ENCODE measurements around the gene GMDS.

Gene GMDS

DNA sequence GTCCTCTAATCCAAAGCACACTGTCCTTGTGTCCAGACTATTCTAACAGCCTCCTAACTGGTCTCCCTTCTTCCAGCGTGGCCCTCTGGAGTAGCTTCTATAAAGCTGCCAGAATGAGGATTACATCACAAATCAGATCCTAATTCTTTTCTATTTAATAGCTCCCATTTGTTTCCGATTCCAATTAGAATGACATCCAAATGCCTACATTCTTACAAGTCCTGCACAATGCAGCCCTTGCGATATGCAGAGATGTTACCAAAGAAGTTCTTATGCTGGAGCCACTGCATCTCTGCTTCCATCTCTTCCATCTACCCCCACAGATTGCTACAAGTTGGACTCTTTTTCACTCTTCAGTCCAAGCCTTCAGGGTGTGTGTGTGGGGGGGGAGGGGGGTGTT is 40.0 kb downstream of the GMDS start:
- no peak for DNase-seq (ENCODE audit: low spot score)

DNA sequence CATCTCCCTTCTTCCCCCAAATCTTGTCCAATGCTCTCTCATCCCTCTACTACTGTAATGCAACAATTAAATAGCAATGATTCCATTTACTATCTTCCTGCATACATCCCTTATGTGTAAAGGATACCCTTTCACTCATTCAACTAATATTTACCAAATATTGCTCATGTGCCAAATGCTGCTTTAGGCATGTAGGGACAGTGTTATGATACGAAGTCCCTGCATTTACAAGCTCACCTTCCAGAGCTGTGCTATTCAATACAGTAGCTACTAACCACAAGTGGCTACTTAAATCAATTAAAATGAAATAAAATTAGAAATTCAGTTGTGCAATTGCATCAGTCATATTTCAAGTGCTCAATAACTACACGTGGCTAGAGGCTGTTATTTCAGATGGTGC is 41.1 kb downstream of the GMDS start:
- no peak for DNase-seq (ENCODE audit: low spot score)

DNA sequence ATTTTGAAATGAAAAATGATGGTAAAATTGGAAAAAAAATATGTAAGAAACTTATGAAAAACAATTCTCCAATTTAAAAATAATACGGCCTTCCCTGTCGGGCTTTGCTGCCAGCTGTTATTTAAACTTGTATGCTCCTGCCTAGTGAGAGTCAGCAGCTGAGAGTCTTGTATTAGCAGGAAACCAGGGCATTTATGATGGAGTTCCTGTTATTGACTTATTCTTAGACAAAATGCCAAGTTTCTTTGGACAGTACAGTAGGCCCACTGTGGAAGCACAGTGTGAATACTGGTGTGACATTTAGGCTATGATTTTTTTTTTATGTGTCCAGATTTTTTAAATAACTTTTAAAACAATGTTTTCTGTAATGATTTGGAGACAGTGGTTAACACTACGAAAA is 42.1 kb downstream of the GMDS start:
- DNase-seq (ENCODE audit: low spot score): no peak

GRCh38 chr6:2197984-2198383 is 47.4 kb downstream of the GMDS start:
- no peak for DNase-seq (ENCODE audit: low spot score)

DNA sequence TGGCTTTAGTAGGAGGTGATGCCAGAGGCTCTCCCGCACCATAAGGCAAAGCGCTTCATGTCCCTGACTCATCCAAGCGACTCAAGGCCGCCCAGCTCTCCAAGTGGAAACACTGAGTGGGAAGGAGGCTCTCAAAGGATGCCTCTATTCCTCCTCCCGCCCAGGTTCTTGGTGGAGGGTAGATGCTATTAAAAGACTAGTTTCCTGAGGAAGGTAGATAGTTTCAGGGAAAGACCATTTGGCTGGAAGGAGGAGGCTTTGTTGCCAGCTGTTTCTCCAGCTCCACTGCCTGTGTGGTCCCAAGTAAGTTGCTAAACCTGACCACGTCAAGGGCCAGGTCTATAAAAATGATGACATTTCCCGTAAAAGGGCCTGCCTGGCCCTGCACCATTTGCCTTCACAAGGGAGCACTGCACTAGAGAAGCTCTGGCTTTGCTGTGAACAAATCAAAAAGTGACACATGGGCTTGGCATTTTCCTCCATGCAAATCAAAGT is 48.2 kb downstream of the GMDS start:
- DNase-seq (ENCODE audit: low spot score): no peak

- peak; percentile 42 for DNase-seq (ENCODE audit: low spot score)
Observed at GRCh38 chr6:2196079-2196679, 49.2 kb downstream of the GMDS start.

DNA sequence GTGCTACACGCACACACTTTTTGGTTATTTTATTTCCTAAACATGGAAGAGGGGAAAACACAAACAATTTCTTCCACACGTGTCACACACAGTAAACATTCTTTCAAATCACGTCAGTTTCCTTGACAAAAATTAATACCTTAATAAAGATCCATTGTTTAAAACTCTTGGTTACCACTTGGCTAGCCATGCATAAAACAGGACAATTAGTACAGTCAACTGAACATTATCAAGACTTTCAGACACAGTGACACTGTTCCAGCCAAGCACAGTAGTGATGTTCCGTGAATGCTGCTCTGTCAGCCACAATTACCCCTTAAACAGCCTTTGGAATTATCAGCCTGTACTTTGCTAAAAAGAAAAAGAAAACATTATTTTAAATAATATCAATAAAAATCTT is 50.8 kb downstream of the GMDS start:
- DNase-seq (ENCODE audit: low spot score): no peak

DNA sequence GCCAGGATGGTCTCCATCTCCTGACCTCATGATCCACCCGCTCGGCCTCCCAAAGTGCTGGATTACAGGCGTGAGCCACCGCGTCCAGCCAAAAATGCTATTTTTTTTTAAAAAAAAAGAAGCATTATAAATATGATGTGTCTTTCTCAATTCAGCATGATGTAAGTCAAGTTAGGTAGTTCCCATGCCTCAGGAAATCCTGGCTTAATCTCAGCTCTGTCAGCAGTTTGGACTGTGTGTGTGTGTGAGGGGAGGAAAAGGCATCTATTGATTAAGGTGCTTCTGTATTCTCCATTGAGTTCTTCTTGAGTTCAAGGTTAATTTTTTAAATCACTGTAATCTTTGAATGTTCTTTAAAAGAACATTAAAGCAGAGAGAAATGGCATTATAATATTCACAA is 51.5 kb downstream of the GMDS start:
- DNase-seq (ENCODE audit: low spot score): no peak

GRCh38 chr6:2192976-2193375 is 52.4 kb downstream of the GMDS start:
- no peak for DNase-seq (ENCODE audit: low spot score)

DNA sequence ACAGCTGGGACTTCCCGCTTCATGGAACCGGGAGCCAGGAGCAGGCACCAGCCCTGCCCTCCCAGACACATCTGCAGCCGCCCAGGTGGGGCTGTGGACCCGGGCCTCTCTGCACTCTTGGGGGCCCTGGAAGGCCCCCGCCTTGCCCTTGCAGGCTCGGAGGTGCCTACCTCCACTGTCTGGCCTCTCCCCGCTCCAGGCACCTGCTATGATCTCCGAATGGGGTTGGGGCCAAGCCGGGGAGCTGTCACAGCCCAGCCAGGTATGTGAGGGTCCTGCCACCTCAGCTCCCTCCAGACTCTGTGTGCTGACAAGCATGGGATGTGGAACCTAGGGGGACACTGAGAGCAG is 54.0 kb downstream of the GMDS start:
- DNase-seq (ENCODE audit: low spot score): no peak

DNA sequence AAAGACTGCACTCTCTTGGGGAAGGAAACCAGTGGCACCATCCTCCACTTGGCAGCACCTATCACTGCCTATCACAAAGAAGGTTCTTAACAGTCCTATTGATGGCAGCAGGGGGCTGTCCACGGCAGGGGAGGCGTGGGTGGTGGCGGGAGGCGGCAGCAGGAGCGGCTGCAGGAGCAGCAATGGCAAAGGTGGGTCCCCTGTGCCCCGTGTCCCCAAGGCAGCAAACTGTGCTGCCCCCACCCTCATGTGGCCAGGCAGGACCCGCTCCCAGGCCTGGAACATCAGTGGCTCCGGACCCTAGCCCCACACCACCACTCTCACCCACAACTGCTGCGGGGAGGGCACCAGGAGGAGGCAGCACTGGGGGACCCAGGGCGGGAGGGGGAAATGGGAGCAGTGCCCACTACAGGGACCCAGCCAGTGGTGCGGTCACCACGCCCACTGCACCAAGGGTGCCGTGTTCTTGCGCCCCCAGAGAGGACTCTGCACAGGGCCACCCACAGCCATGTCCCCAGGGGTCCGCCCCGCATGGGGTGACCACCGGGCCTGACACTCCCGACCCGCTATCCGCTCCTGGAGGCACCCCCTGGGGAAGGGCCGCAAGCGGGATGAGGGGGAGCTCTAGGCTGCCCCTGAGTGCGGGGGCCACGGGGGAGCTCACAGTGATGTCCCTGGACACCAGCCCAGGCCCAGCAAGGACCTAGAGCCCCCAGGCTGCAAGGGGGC is 54.6 kb downstream of the GMDS start:
- DNase-seq (ENCODE audit: low spot score): no peak

DNA sequence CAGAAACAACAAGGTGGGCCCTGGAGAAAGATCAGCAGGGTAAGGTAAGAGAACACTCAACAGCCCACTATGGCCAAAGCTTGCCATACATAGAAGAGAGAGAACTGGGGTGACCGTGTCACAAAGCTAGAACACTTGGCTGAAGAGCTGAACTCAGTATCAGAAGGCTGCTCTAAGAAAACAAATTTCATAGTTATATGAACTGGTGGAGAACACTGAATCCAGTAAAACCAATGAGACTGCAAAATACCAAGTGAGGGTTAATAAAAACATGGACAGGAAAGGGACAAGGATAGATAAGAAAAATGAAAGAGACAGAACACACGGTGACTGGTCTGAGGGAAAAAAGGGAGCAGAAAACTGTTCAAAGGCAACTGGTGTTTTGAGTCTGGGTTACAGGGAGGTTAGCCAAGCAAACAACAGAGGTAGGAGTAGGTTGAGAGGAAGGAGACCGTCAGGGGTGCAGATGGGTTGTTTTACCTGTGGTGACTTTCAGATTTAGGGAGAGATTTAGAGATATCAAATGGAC is 56.5 kb downstream of the GMDS start:
- no peak for DNase-seq (ENCODE audit: low spot score)

DNA sequence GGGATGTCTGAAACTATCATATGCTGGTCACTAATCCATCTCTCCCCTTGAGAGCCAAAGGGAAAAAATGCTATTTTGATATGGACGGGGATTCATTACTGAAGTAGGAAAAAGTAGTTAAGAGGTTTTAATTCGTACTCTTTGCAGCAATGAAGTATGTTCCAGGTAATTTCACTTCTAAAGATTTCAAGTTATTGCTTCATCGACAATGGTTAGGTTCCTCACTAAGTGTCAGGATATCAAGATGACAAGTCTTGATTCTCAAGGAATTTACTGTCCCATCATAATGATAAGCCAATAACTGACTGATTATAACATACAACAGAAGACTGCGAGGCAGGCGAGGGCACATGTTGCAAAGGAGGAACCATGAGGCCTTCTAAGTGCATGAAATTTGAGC is 57.0 kb downstream of the GMDS start:
- no peak for DNase-seq (ENCODE audit: low spot score)

- DNase-seq (ENCODE audit: low spot score): no peak
Observed at GRCh38 chr6:2187826-2188225, 57.6 kb downstream of the GMDS start.

DNA sequence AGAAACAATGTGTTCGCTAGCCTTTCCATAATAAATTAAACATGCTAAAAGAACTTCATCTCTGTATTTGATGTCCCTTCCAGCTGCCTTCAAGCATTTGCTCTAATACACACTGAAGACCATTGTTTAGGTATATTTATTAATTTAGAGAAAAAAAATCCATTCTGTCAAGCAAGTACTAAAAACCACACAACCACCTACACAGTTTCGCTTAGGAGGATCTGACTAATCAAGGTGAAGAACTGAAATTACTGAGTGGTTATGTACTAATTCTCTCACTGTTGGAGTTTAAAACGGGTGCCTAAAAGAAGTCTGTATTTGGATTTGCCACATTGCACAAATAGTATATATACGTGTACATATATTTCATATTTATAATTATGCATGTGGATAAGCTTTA is 58.9 kb downstream of the GMDS start:
- no peak for DNase-seq (ENCODE audit: low spot score)

DNA sequence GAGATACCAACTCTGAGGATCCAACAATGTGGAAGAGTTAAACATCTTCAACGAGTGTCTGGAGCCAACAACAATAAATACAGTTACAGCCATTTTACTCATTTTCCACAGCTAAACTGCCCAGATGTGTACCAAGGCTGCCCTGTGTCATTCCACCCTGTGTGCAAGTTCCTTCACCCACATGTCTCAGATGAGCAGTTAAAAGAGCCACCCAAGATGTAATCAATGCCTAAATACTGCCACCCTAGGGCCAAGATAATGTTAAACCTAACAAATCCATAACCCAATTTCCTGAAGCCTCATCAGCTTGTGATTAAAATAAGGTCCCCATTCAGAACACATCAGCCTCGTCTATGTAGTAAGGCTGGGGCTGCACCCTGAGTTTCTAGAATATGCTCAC is 59.9 kb downstream of the GMDS start:
- no peak for DNase-seq (ENCODE audit: low spot score)

- no peak for DNase-seq (ENCODE audit: low spot score)
Observed at GRCh38 chr6:2184700-2185455, 60.5 kb downstream of the GMDS start.

GRCh38 chr6:2183752-2184151 is 61.7 kb downstream of the GMDS start:
- no peak for DNase-seq (ENCODE audit: low spot score)

GRCh38 chr6:2183246-2183645 is 62.2 kb downstream of the GMDS start:
- no peak for DNase-seq (ENCODE audit: low spot score)

GRCh38 chr6:2182251-2182650 is 63.2 kb downstream of the GMDS start:
- no peak for DNase-seq (ENCODE audit: low spot score)

DNA sequence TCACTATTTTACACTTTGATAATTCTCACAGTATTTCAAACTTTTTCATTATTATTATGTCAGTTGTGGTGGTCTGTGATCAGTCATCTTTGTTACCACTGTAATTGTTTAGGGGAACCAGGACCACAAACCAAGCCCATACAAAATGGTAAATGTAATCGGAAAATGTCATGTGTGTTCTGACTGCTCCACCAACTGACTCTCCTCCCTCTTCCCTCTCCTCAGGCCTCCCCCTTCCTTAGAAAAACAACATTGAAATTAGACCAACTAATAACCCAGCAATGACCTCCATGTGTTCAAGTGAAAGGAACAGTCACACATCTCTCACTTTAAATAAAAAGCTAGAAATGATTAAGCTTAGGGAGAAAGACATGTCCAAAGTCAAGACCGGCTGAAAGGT is 63.8 kb downstream of the GMDS start:
- DNase-seq (ENCODE audit: low spot score): no peak

DNA sequence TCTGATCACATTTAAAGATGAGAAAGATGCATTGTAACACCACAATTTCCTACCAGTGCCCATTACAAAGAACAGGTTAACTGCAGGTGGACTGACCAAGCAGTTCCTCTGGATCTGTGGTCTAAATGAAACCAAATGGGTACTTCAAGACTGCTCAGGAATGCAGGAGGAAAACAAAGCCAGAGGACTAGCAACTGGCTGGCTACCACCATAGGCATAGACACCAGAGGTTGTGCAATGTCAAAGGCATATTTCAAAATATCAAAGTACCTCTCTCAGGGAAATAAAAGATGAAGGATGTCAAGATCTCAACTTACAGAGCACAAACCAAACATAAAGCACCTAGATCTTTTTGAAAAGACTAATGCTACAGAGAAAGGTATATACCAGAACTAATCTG is 65.5 kb downstream of the GMDS start:
- no peak for DNase-seq (ENCODE audit: low spot score)

DNA sequence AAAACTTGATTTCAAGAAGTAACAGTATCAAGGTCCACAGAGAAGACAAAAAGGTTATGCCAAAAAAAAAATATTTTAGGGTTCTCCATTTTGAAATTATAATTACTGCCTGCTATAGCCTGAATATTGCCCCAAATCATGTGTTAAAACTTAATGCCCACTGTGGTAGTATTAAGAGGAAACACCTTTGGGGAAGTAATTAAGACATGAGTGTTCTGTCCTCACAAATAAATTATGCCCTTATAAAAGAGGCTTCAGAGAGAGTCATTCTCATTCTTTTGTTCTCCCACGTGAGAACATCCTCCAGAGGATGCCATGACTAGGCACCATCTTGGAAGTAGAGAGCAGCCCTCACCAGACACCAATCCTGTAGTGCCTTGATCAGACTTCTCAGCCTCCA is 66.2 kb downstream of the GMDS start:
- no peak for DNase-seq (ENCODE audit: low spot score)
